GM21786 (cell line): Measurements from ENCODE around the gene FAM111A.
A peak's percentile ranks its signal among the peaks of the same experiment; 100 is the strongest.

Experiments
- ATAC-seq: cut with Tn5 transposase; IDR thresholded peaks from one replicate; pipeline ENCODE4 v1.9.1; 2021; ENCODE audit not compliant: unreplicated experiment

The FAM111A gene

GRCh38 chr11:59179121-59179520 is 36.5 kb downstream of the FAM111A start:
- no peak for ATAC-seq

DNA sequence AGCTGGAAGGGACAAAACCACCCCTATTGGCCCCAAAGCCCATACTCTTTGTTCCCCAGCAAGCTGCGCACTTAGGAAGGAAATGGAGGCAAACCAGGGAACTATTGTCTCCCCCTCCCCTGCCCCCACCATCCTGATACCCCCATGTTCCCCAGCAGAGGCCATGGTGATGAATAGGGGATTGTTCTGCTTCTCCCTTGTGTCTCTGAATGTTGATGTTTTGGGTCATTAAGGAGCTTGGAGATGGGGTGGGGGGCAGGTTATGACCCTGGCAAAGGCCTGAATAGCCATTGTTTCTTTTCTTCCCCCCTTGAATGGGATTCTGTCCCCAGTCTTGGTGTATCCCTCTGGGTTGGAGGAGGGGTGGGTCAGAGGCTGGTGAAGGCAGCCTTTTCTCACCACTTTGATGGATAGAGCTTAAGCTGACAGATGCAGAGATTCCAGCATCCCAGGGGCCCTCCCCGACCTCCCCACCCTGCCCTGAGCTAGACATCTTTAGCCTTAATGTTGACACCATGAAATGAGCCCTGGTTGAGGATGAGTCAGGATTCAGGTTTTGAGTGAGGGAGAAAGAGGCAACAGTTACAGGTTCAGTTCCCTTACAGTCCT is 37.6 kb downstream of the FAM111A start:
- ATAC-seq, result no peak

GRCh38 chr11:59180907-59181306 is 38.3 kb downstream of the FAM111A start:
- ATAC-seq, result no peak

GRCh38 chr11:59181746-59182456 is 39.2 kb downstream of the FAM111A start:
- ATAC-seq, result no peak

DNA sequence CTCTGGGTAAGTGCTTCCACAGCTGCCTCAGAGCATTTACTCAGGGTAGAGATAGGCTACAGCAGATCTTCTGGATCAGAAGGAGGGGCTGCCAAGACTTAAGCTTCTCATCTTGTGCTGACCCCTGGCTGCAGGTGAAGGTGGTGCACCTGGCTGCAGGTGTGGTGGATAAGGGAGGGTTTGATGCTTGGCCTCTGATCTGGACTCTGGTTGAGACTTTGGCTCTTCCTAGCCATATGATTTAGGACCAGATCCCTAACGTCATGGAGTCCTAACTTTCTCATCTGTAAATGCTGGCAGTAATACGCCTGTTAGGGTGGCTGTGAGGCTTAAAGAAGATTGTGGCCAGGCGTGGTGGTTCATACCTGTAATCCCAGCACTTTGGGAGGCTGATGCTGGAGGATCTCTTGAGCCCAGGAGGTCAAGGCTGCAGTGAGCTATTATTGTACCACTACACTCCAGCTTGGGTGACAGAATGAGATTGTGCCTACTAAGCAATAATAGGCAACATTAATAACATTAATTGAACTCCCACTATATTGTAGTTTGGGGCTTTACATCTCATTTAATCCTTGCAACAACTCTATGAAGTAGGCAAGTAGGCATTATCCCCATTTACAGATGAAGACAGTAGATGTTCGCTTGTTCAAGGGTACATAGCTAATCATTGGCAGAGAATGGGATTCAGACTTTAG is 39.9 kb downstream of the FAM111A start:
- no peak for ATAC-seq

DNA sequence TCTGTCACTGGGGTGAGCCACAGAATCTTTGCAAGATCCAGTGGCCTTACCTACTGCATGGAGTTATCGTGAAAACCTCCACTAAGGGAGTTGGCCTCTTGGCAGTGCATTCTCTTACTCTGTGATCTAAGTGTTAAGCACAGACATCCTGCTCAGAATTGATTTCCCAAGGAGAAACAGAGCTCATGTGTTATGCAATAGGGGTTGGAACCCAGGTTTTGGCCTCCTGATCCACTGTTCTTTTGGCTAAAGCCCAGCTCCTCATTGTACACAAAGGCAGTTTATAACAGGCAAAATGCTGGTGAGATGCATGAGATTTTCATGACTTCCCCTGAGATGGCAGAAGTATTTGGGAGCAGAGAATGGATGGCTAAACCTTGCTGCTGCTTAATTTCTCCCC is 41.1 kb downstream of the FAM111A start:
- no peak for ATAC-seq

GRCh38 chr11:59184691-59185339 is 42.2 kb downstream of the FAM111A start:
- ATAC-seq, result no peak

DNA sequence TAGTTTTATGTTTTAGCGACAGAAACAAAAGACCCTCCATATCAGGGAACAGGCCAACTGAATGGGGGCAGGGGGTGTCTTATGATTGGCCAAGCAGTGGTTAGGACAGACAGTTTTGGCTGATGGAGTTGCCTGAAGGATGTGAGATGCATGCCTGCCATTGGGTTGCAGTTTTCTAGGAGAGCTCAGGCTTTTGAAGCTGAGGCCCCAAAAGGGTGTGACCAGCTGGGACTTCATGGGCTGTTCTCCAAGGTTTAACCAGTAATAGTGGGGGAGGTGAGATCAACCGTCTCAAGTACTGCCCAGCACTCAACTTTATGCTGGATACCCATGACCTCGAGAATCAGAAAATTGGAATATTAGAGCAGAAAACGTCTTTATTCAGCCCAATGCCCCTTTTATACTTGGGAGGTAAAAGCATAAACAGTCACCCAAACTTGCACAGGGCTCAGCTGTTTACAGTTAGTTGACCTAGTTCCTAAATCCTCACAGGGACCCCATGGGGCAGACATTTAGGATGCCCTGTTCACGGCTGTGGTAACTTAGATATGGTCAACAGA is 42.8 kb downstream of the FAM111A start:
- no peak for ATAC-seq

GRCh38 chr11:59186130-59186594 is 43.5 kb downstream of the FAM111A start:
- ATAC-seq, result peak; percentile 64

GRCh38 chr11:59187035-59187434 is 44.4 kb downstream of the FAM111A start:
- no peak for ATAC-seq

GRCh38 chr11:59187587-59187986 is 44.9 kb downstream of the FAM111A start:
- no peak for ATAC-seq

- no peak for ATAC-seq
These were observed 46.3 kb downstream of the FAM111A start for GRCh38 chr11:59188954-59189353.

- ATAC-seq, result no peak
These were observed 47.3 kb downstream of the FAM111A start for GRCh38 chr11:59189986-59190385.

- no peak for ATAC-seq
These were observed 48.4 kb downstream of the FAM111A start for GRCh38 chr11:59191095-59191494.

DNA sequence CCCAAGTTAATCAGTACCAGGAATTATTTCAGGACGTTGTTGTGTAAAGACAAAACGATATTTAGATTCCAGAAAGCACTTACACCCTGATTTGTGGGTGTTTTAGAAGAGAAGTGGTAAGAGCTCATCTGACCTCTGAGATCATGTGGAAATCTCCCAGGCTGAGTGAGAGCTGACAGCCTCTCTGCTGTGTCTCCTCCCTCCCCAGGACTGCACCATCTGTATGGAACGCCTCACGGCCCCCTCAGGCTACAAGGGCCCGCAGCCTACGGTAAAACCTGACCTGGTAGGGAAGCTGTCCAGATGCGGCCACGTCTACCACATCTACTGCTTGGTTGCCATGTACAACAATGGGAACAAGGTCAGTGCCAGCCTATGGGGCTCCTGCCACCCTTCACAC is 49.2 kb downstream of the FAM111A start:
- no peak for ATAC-seq

- no peak for ATAC-seq
These were observed 49.9 kb downstream of the FAM111A start for GRCh38 chr11:59192446-59193020.

GRCh38 chr11:59193587-59194130 is 51.0 kb downstream of the FAM111A start:
- ATAC-seq, result no peak

- no peak for ATAC-seq
These were observed 52.9 kb downstream of the FAM111A start for GRCh38 chr11:59195586-59195985.

DNA sequence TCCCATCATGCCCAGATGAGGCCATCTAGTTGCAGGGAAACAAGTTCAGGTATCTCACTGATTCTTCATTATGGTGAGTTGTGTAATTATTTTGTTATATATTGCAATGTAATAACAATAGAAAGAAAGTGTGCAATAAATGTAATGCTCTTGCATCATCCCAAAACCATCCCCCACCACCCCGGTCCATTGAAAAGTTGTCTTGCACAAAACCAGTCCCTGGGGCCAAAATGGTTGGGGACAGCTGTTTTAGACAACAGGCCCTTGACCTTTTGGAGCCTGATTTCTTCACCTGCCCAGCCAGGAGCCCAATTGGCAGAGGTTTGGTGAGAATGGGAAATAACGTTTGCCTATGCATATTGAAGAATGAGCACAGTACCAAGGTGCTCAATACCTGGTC is 54.1 kb downstream of the FAM111A start:
- no peak for ATAC-seq

GRCh38 chr11:59197991-59198390 is 55.3 kb downstream of the FAM111A start:
- ATAC-seq, result no peak

DNA sequence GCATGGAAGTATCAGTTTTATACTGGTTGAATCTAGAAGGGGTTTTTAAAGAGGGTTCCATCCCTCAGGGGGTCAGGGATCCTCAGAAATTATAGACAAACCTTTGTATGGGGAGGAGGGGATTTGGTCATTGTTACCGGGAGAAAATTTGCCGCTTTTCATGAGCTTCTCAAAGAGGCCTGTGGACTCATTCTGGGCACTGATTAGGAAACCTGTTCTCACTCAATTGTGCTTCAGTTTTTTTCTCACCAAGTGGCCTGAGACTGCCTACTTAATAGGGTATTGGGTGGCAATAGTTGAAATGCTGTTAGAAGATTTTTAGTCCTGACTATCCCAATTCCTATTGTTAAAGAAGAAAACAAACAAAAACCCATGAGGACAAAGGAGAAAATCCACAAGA is 56.1 kb downstream of the FAM111A start:
- no peak for ATAC-seq
